AG04450 (cell line): ENCODE measurements around the gene HPCAL1. TPM values are rescaled to one million over a fixed set of nuclear protein-coding genes. Genes with fewer than 3 reads are reported as not detected.

Experiments
- CTCF ChIA-PET: fragments of 300-600, 350-600 bp; formaldehyde crosslinking; extraction: SDS; loops from one replicate; lab custom pipeline; 2022; ENCODE audit warnings: antibody characterized with exemption, inconsistent platforms; lab: Charles Lee
- POLR2A ChIA-PET: fragments of 350-600 bp; formaldehyde crosslinking; extraction: SDS; loops from one replicate; lab custom pipeline; 2021; ENCODE audit warnings: antibody characterized with exemption, inconsistent platforms; lab: Yijun Ruan, JAX
- DNase-seq: peaks from one replicate; pipeline ENCODE4 v3.0.0-alpha.2; 2011; ENCODE audit warnings: low read depth, low spot score
- H3K27ac ChIP-seq: one replicate; pipeline ENCODE4 v1.5.1; 2012; ENCODE audit warnings: low read depth, low read length, control low read depth
- H3K27me3 ChIP-seq: one replicate; pipeline ENCODE4 v1.6.0; 2012; ENCODE audit warnings: low read length; ENCODE audit not compliant: control insufficient read depth, insufficient read depth
- H3K4me3 ChIP-seq: 2 replicates; pipeline ENCODE4 v1.5.1; 2011; ENCODE audit warnings: mild to moderate bottlenecking, low read depth, low read length, control low read depth
- H3K9me3 ChIP-seq: 2 replicates; pipeline ENCODE4 v1.5.1; 2012; ENCODE audit warnings: low read length; ENCODE audit not compliant: control insufficient read depth, insufficient read depth
- CTCF ChIP-seq: IDR thresholded peaks from 2 replicates; pipeline ENCODE4 v1.5.1; 2011; ENCODE audit warnings: low read depth, low read length, control low read depth, inconsistent platforms
- polyA plus RNA-seq: library from polyadenylated mRNA; depleted of rRNA; stranded (reverse); fragments of >200 nt; gene quantifications from 2 replicates; pipeline ENCODE4 v1.2.3, GENCODE V29; 2011

The HPCAL1 gene
- polyA plus RNA-seq, 1 experiment: 14.4 TPM

- POLR2A ChIA-PET: no interaction called here
- Histone ChIP-seq H3K27ac (no peak overlapping the region), H3K27me3 (no peaks in the 10 kb centered on the region), H3K4me3 (no peak overlapping the region), H3K9me3 (peaks cover 18% of the 10 kb centered on the region)
- no peak for TF ChIP-seq CTCF
- DNase-seq: no peak
- CTCF ChIA-PET: no interaction called here
Observed at GRCh38 chr2:10320933-10321332, 18.2 kb downstream of the HPCAL1 start.

GRCh38 chr2:10321622-10322021, 18.9 kb downstream of the HPCAL1 start:
- CTCF ChIA-PET: interaction anchor here (0.5 kb wide), 1 partner anchor 51 kb away, joined by 3 read pairs; no protein-coding TSS in a partner anchor
- no peak for TF ChIP-seq CTCF

GRCh38 chr2:10322481-10322880, 19.8 kb downstream of the HPCAL1 start:
- CTCF ChIA-PET: no interaction called here
- H3K27ac ChIP-seq: no peak overlapping the region
- DNase-seq: no peak
- no peak for TF ChIP-seq CTCF
- POLR2A ChIA-PET: no interaction called here
- no peak overlapping the region for H3K4me3 ChIP-seq
- no peaks in the 10 kb centered on the region for H3K27me3 ChIP-seq
- H3K9me3 ChIP-seq: peaks cover 18% of the 10 kb centered on the region

More at GRCh38 chr2:10321622-10322021, 18.9 kb downstream of the HPCAL1 start:
- no peaks in the 10 kb centered on the region for H3K27me3 ChIP-seq
- H3K9me3 ChIP-seq: peaks cover 18% of the 10 kb centered on the region
- POLR2A ChIA-PET: no interaction called here
- DNase-seq: no peak
- H3K27ac ChIP-seq: no peak overlapping the region
- no peak overlapping the region for H3K4me3 ChIP-seq

GRCh38 chr2:10322973-10323372, 20.3 kb downstream of the HPCAL1 start:
- Histone ChIP-seq H3K9me3 (peaks cover 18% of the 10 kb centered on the region), H3K4me3 (no peak overlapping the region), H3K27ac (no peak overlapping the region), H3K27me3 (no peaks in the 10 kb centered on the region)
- ChIA-PET POLR2A (no interaction called here), CTCF (no interaction called here)
- TF ChIP-seq CTCF: no peak
- no peak for DNase-seq

- no peak for TF ChIP-seq CTCF
- H3K4me3 ChIP-seq: no peak overlapping the region
- no peaks in the 10 kb centered on the region for H3K27me3 ChIP-seq
- no peak overlapping the region for H3K27ac ChIP-seq
- CTCF ChIA-PET: no interaction called here
- peaks cover 18% of the 10 kb centered on the region for H3K9me3 ChIP-seq
- DNase-seq: no peak
- POLR2A ChIA-PET: no interaction called here
Observed at GRCh38 chr2:10323535-10323934, 20.8 kb downstream of the HPCAL1 start.
